GM12878 (cell line): ENCODE data around the gene NAT10. TPM values are rescaled to one million over a fixed set of nuclear protein-coding genes. Genes with fewer than 3 reads are reported as not detected.

ENCODE experiments used
- ATAC-seq: fragments of 200-7000 bp; cut with Tn5 transposase; 3 replicates; pipeline ENCODE4 v1.9.1; 2020; ENCODE audit warnings: mild to moderate bottlenecking, moderate library complexity
- BruUV-seq: library from RNA; stranded (reverse); fragments of 400-500 nt; replicated peaks from 2 replicates; lab custom pipeline; 2021; lab: Mats Ljungman, UMichigan
- CTCF ChIA-PET: fragments of 300-600 bp; sonication (Branson Sonifier 250); formaldehyde crosslinking; extraction: SDS; loops from one replicate; lab custom pipeline; 2021; ENCODE audit warnings: inconsistent platforms; lab: Yijun Ruan, JAX
- POLR2A ChIA-PET: fragments of 350-600 bp; formaldehyde crosslinking; extraction: SDS; loops from one replicate; lab custom pipeline; 2021; ENCODE audit warnings: inconsistent platforms; lab: Charles Lee
- RAD21 ChIA-PET: fragments of 300-600 bp; sonication (Branson Sonifier 250); formaldehyde crosslinking; loops from one replicate; lab custom pipeline; 2023; ENCODE audit warnings: antibody characterized with exemption; ENCODE audit not compliant: unreplicated experiment; lab: Charles Lee
- SMC1A ChIA-PET: fragments of 300-600 bp; sonication (Branson Sonifier 250); formaldehyde crosslinking; loops from one replicate; lab custom pipeline; 2023; ENCODE audit not compliant: unreplicated experiment, uncharacterized antibody; lab: Charles Lee
- DNase-seq: peaks from one replicate; pipeline ENCODE4 v3.0.0-alpha.2; 2011; ENCODE audit warnings: low read depth, low spot score
- FAIRE-seq: peaks from 3 replicates; lab custom pipeline; 2011; peaks lifted over from hg19 to GRCh38; lab: Jason Lieb, UNC
- H2AFZ ChIP-seq: 2 replicates; pipeline ENCODE4 v1.6.0; 2011; ENCODE audit warnings: low read depth, low read length, control low read depth; ENCODE audit not compliant: control insufficient read depth
- H3K27ac ChIP-seq: 2 replicates; pipeline ENCODE4 v1.5.1; 2011; ENCODE audit warnings: control low read depth; ENCODE audit not compliant: control insufficient read depth, insufficient read depth
- H3K27me3 ChIP-seq, 2 experiments: replicated peaks in 1 of 2; 2 replicates each; pipeline versions ENCODE4 v1.6.0 to v1.6.1; 2011; ENCODE audit warnings: low read length in 1 of 2; ENCODE audit not compliant: control insufficient read depth in 2 of 2, insufficient read depth in 2 of 2
- H3K36me3 ChIP-seq, 2 experiments: 2 replicates each; pipeline ENCODE4 v1.5.1; 2011; ENCODE audit warnings: low read length in 1 of 2; ENCODE audit not compliant: control insufficient read depth in 2 of 2, insufficient read depth in 2 of 2
- H3K4me1 ChIP-seq: 2 replicates; pipeline ENCODE4 v1.6.1; 2011; ENCODE audit warnings: mild to moderate bottlenecking, low read length, moderate library complexity, mixed read lengths; ENCODE audit not compliant: control insufficient read depth, insufficient read depth
- H3K4me2 ChIP-seq: 2 replicates; pipeline ENCODE4 v1.6.0; 2011; ENCODE audit warnings: control low read depth; ENCODE audit not compliant: control insufficient read depth, insufficient read depth
- H3K4me3 ChIP-seq: fragments of 200-600 bp; sonication (generic); 2 replicates; pipeline ENCODE4 v1.5.1; 2016
- H3K79me2 ChIP-seq: 2 replicates; pipeline ENCODE4 v1.6.0; 2011; ENCODE audit warnings: low read length; ENCODE audit not compliant: control insufficient read depth, insufficient read depth
- H3K9ac ChIP-seq: 2 replicates; pipeline ENCODE4 v1.8.0; 2011; ENCODE audit warnings: low read length, control low read depth, mixed read lengths; ENCODE audit not compliant: control insufficient read depth, insufficient read depth
- H3K9me3 ChIP-seq: replicated peaks from 3 replicates; pipeline ENCODE4 v1.5.1; 2011; ENCODE audit warnings: mild to moderate bottlenecking, low read length; ENCODE audit not compliant: control insufficient read depth, insufficient read depth
- H4K20me1 ChIP-seq: 2 replicates; pipeline ENCODE4 v1.6.0; 2011; ENCODE audit not compliant: control insufficient read depth, insufficient read depth
- BACH1 ChIP-seq: fragments of 450-650 bp; IDR thresholded peaks from 2 replicates; pipeline ENCODE4 v1.6.1; 2017; ENCODE audit warnings: mild to moderate bottlenecking, borderline replicate concordance
- WGBS: methylation state at CpG from one replicate; pipeline ENCODE4 v1.1.6; 2016; ENCODE audit warnings: low lambda C conversion rate; ENCODE audit not compliant: insufficient replicate concordance, insufficient coverage; ENCODE audit errors: missing lambda C conversion rate; 5-methylcytosine and 5-hydroxymethylcytosine counted together
- in situ Hi-C: fragments of 300-500 bp; cut with MboI; formaldehyde crosslinking; loops from 9 replicates; pipeline ENCODE4 v1.14.3; 2018; ENCODE audit warnings: mixed read lengths
- intact Hi-C: fragments of 100-400 bp; cut with micrococcal nuclease; formaldehyde crosslinking; loops from one replicate; pipeline ENCODE4 v1.14.2; 2022; ENCODE audit not compliant: unreplicated experiment
- polyA plus RNA-seq, 11 experiments: library from polyadenylated mRNA; depleted of rRNA in 4 of 11; unstranded in 6 of 11; stranded (reverse) in 5 of 11; fragments of >200 nt; fragmentation: Nextera tagmentation in 4 of 11; fragmentation: Illumina TruSeq in 1 of 11; extraction: Ambion mirVana in 4 of 11; extraction: Trizol in 1 of 11; gene quantifications; 1 replicate in 1 of 11; 2 replicates in 10 of 11; pipeline versions ENCODE4 v1.2.1 to v1.2.3, GENCODE V29; 2011 to 2016; ENCODE audit warnings: inconsistent platforms in 2 of 11, missing spikeins in 2 of 11, low read depth in 1 of 11
- total RNA-seq, 4 experiments: library from RNA; depleted of rRNA in 3 of 4; stranded (reverse); fragments of >200 nt in 3 of 4; fragmentation: Illumina TruSeq in 1 of 4; extraction: Trizol in 1 of 4; gene quantifications; 2 replicates each; pipeline versions ENCODE4 v1.2.1 to v1.2.3, GENCODE V29; 2013 to 2021
- TF ChIP-seq, protein P1 (sequence below): IDR thresholded peaks from 2 replicates; pipeline ENCODE4 v1.6.1; 2011; ENCODE audit warnings: mild to moderate bottlenecking, low read depth, low read length, moderate library complexity; ENCODE audit not compliant: insufficient replicate concordance
- TF ChIP-seq, protein P2 (sequence below): fragments of 450-650 bp; IDR thresholded peaks from 2 replicates; pipeline ENCODE4 v1.6.1; 2017; ENCODE audit warnings: mild to moderate bottlenecking, moderate library complexity

Gene NAT10
- total and polyA plus RNA-seq, 10 of the 15 experiments (the other 5 are each of a cell fraction or from before 2014, with no cell fraction given) = 45.1 to 95.5 (median 72.8) TPM

DNA sequence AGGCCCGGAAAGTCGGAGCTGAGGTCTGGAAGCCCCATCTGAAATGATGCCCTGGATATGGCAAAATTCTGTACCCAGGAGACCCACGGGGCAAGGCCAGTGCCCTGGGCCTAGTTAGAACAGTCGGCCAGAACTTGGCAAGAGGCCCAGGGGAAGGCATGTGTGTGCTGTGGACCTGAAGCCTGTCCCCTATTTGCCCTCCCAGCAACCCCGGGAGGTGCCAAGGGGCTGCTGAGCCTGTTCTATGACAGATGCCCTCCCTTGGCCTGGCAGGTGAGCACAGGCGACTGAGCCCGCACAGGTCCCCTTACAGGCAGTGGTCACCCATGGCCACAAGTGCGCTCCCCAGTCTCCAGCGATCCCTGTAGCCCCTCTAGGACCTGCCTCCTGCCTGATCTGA, 51.7 kb downstream of the NAT10 start:
- no TSS peak for BruUV-seq
- Histone ChIP-seq H3K27me3 (no peaks in the 10 kb centered on the region), H3K79me2 (no peaks in the 10 kb centered on the region), H3K36me3 (peaks cover 3% of the 10 kb centered on the region in 2 experiments; a peak in 2 of 4 replicates), H4K20me1 (no peaks in the 10 kb centered on the region), H3K4me1 (peaks cover 21% of the 10 kb centered on the region), H3K27ac (no peak overlapping the region), H3K9me3 (no peaks in the 10 kb centered on the region), H3K9ac (no peak overlapping the region), H2AFZ (no peak overlapping the region), H3K4me2 (no peak overlapping the region), H3K4me3 (no peak overlapping the region)
- TF ChIP-seq BACH1 = no peak
- TF ChIP-seq, protein P1, sequence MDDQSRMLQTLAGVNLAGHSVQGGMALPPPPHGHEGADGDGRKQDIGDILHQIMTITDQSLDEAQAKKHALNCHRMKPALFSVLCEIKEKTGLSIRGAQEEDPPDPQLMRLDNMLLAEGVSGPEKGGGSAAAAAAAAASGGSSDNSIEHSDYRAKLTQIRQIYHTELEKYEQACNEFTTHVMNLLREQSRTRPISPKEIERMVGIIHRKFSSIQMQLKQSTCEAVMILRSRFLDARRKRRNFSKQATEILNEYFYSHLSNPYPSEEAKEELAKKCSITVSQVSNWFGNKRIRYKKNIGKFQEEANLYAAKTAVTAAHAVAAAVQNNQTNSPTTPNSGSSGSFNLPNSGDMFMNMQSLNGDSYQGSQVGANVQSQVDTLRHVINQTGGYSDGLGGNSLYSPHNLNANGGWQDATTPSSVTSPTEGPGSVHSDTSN = no peak
- TF ChIP-seq, protein P2, sequence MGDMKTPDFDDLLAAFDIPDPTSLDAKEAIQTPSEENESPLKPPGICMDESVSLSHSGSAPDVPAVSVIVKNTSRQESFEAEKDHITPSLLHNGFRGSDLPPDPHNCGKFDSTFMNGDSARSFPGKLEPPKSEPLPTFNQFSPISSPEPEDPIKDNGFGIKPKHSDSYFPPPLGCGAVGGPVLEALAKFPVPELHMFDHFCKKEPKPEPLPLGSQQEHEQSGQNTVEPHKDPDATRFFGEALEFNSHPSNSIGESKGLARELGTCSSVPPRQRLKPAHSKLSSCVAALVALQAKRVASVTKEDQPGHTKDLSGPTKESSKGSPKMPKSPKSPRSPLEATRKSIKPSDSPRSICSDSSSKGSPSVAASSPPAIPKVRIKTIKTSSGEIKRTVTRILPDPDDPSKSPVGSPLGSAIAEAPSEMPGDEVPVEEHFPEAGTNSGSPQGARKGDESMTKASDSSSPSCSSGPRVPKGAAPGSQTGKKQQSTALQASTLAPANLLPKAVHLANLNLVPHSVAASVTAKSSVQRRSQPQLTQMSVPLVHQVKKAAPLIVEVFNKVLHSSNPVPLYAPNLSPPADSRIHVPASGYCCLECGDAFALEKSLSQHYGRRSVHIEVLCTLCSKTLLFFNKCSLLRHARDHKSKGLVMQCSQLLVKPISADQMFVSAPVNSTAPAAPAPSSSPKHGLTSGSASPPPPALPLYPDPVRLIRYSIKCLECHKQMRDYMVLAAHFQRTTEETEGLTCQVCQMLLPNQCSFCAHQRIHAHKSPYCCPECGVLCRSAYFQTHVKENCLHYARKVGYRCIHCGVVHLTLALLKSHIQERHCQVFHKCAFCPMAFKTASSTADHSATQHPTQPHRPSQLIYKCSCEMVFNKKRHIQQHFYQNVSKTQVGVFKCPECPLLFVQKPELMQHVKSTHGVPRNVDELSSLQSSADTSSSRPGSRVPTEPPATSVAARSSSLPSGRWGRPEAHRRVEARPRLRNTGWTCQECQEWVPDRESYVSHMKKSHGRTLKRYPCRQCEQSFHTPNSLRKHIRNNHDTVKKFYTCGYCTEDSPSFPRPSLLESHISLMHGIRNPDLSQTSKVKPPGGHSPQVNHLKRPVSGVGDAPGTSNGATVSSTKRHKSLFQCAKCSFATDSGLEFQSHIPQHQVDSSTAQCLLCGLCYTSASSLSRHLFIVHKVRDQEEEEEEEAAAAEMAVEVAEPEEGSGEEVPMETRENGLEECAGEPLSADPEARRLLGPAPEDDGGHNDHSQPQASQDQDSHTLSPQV = no peak
- FAIRE-seq = no peak
- ATAC-seq = no peak
- ChIA-PET CTCF (interaction anchor here (0.6 kb wide), 1 partner anchor 464 kb away, joined by 3 read pairs; the partner anchor contains the start of gene EHF), SMC1A (no interaction called here), RAD21 (no interaction called here), POLR2A (interaction anchor here (0.5 kb wide), 1 partner anchor 16 kb away, joined by 4 read pairs; no protein-coding TSS in a partner anchor)
- no peak for DNase-seq
- intact Hi-C loops = no loop called here
- WGBS = 94% methylated on average over 9 of the region's 9 CpGs
- in situ Hi-C loops = loop anchor here (25.0 kb wide), 1 partner anchor 330 kb away; no protein-coding TSS in a partner anchor
